Left ventricle myocardium inferior (tissue), 1 donor: ENCODE results near the gene TMEM235. TPM values are rescaled to one million over a fixed set of nuclear protein-coding genes. Genes with fewer than 3 reads are reported as not detected.
A peak's percentile ranks its signal among the peaks of the same experiment; 100 is the strongest.

Experiments used
- DNase-seq: peaks from one replicate; pipeline ENCODE4 v3.0.0-alpha.2; 2020
- H3K27ac ChIP-seq: fragments of 200-600 bp; replicated peaks from 2 replicates; pipeline ENCODE4 v1.8.0; 2021
- H3K27me3 ChIP-seq: fragments of 200-600 bp; 2 replicates; pipeline ENCODE4 v1.8.0; 2021; ENCODE audit warnings: low read depth
- H3K36me3 ChIP-seq: fragments of 200-600 bp; 2 replicates; pipeline ENCODE4 v1.8.0; 2021
- H3K4me1 ChIP-seq: fragments of 200-600 bp; 2 replicates; pipeline ENCODE4 v1.8.0; 2021
- H3K4me3 ChIP-seq: fragments of 200-600 bp; 2 replicates; pipeline ENCODE4 v1.8.0; 2021; ENCODE audit warnings: mild to moderate bottlenecking, moderate library complexity
- H3K9me3 ChIP-seq: fragments of 200-600 bp; replicated peaks from 2 replicates; pipeline ENCODE4 v1.8.0; 2021
- CTCF ChIP-seq: fragments of 200-600 bp; IDR thresholded peaks from 2 replicates; pipeline ENCODE4 v1.8.0; 2021; ENCODE audit warnings: antibody characterized with exemption, mild to moderate bottlenecking, borderline replicate concordance
- intact Hi-C: fragments of 100-400 bp; cut with micrococcal nuclease; formaldehyde crosslinking; loops from one replicate; pipeline ENCODE4 v1.11.0; 2022
- total RNA-seq: library from RNA; stranded (reverse); fragmentation: NEBNext Ultra II Directional; extraction: Animal tissue kit (Norgen Biotek cat#: 25700); gene quantifications from one replicate; pipeline ENCODE4 v1.2.1, GENCODE V29; 2021
- donor health status: DM: no; HTN: yes; CAD: no; lungs with severe emphysema.

Gene TMEM235
- total RNA-seq, 1 donor from 2014 or later: not detected

- intact Hi-C loops: loop anchor here (10.0 kb wide), 1 partner anchor 175 kb away; no protein-coding TSS in a partner anchor
- Histone ChIP-seq H3K4me3 (no peak overlapping the region), H3K4me1 (peaks cover 24% of the 10 kb centered on the region), H3K36me3 (no peaks in the 10 kb centered on the region), H3K27ac (no peak overlapping the region), H3K27me3 (no peaks in the 10 kb centered on the region), H3K9me3 (no peaks in the 10 kb centered on the region)
- no peak for TF ChIP-seq CTCF
- DNase-seq: no peak
Measured at GRCh38 chr17:78249818-78250806, 18.7 kb downstream of the TMEM235 start.

GRCh38 chr17:78250891-78251772 is 19.7 kb downstream of the TMEM235 start:
- Histone ChIP-seq H3K27ac (no peak overlapping the region), H3K36me3 (no peaks in the 10 kb centered on the region), H3K4me3 (no peak overlapping the region), H3K9me3 (no peaks in the 10 kb centered on the region), H3K4me1 (peaks cover 25% of the 10 kb centered on the region), H3K27me3 (no peaks in the 10 kb centered on the region)
- TF ChIP-seq CTCF: peak; percentile 99
- peak; percentile 80 for DNase-seq
- intact Hi-C loops: loop anchor here (10.0 kb wide), 1 partner anchor 174 kb away; no protein-coding TSS in a partner anchor

- intact Hi-C loops: loop anchor here (10.0 kb wide), 1 partner anchor 173 kb away; no protein-coding TSS in a partner anchor
- no peak for DNase-seq
- Histone ChIP-seq H3K27me3 (no peaks in the 10 kb centered on the region), H3K9me3 (no peaks in the 10 kb centered on the region), H3K4me1 (peaks cover 32% of the 10 kb centered on the region), H3K27ac (no peak overlapping the region), H3K4me3 (no peak overlapping the region), H3K36me3 (no peaks in the 10 kb centered on the region)
- TF ChIP-seq CTCF: no peak
Measured at GRCh38 chr17:78251773-78252103, 20.3 kb downstream of the TMEM235 start.

GRCh38 chr17:78252111-78252634 is 20.7 kb downstream of the TMEM235 start:
- Histone ChIP-seq H3K4me1 (peaks cover 36% of the 10 kb centered on the region), H3K9me3 (no peaks in the 10 kb centered on the region), H3K27ac (no peak overlapping the region), H3K27me3 (no peaks in the 10 kb centered on the region), H3K4me3 (no peak overlapping the region), H3K36me3 (no peaks in the 10 kb centered on the region)
- no peak for TF ChIP-seq CTCF
- no peak for DNase-seq
- intact Hi-C loops: loop anchor here (10.0 kb wide), 1 partner anchor 173 kb away; no protein-coding TSS in a partner anchor
